Measurements from ENCODE around the gene SULT2B1. TPM values are rescaled to one million over a fixed set of nuclear protein-coding genes. Genes with fewer than 3 reads are reported as not detected.

The SULT2B1 gene
- total and polyA plus RNA-seq, 8 donors = 2.1 to 6.3 (median 2.9) TPM

- ATAC-seq (no peak), DNase-seq (no peak)
- no peak overlapping the region for H3K27ac ChIP-seq
- H3K36me3 ChIP-seq = no peaks in the 10 kb centered on the region
- no peaks in the 10 kb centered on the region for H3K4me1 ChIP-seq
- no peak overlapping the region for H3K4me3 ChIP-seq
- no peak for TF ChIP-seq CTCF (IDR thresholded peaks at IDR 0.05)
- intact Hi-C loops (cut with DNase I) = no loop called here
- H3K27me3 ChIP-seq = peaks cover 0 to 5% of the 10 kb centered on the region in 2 donors
- H3K9me3 ChIP-seq = no peaks in the 10 kb centered on the region
Measured at GRCh38 chr19:48603001-48603400, 51.0 kb downstream of the SULT2B1 start.

- H3K27ac ChIP-seq = no peak overlapping the region
- no peaks in the 10 kb centered on the region for H3K36me3 ChIP-seq
- peaks cover 0 to 5% of the 10 kb centered on the region in 2 donors for H3K27me3 ChIP-seq
- no peaks in the 10 kb centered on the region for H3K9me3 ChIP-seq
- no peaks in the 10 kb centered on the region for H3K4me1 ChIP-seq
- H3K4me3 ChIP-seq = no peak overlapping the region
- ATAC-seq (no peak), DNase-seq (no peak)
- intact Hi-C loops (cut with DNase I) = no loop called here
- TF ChIP-seq CTCF (IDR thresholded peaks at IDR 0.05) = no peak
Measured at GRCh38 chr19:48603449-48603848, 51.5 kb downstream of the SULT2B1 start.

GRCh38 chr19:48603850-48604249 lies 51.9 kb downstream of the SULT2B1 start:
- Histone ChIP-seq H3K9me3 (no peaks in the 10 kb centered on the region), H3K27ac (no peak overlapping the region), H3K4me1 (no peaks in the 10 kb centered on the region), H3K27me3 (peaks cover 0 to 5% of the 10 kb centered on the region in 2 donors), H3K36me3 (no peaks in the 10 kb centered on the region), H3K4me3 (no peak overlapping the region)
- DNase-seq (no peak), ATAC-seq (no peak)
- intact Hi-C loops (cut with DNase I) = no loop called here
- TF ChIP-seq CTCF (IDR thresholded peaks at IDR 0.05) = no peak

GRCh38 chr19:48606463-48607358 lies 54.7 kb downstream of the SULT2B1 start, which contains the start of gene SPACA4:
Gene SPACA4, plus strand, starts transcription at chr19:48606742. Its CDS starts 237 bp downstream, at chr19:48606979.
- Histone ChIP-seq H3K4me1 (no peaks in the 10 kb centered on the region), H3K27ac (no peak within 1 kb of the TSS), H3K27me3 (no peaks in the 10 kb centered on the region), H3K4me3 (no peak within 1 kb of the TSS), H3K36me3 (no peaks in the 10 kb centered on the region), H3K9me3 (no peaks in the 10 kb centered on the region)
- no peak for DNase-seq
- no peak for TF ChIP-seq CTCF (IDR thresholded peaks at IDR 0.05)
- no peak for ATAC-seq
- intact Hi-C loops (cut with DNase I) = no loop called here

GRCh38 chr19:48607359-48607755 lies 55.4 kb downstream of the SULT2B1 start:
- no peak overlapping the region for H3K27ac ChIP-seq
- no peaks in the 10 kb centered on the region for H3K9me3 ChIP-seq
- no peak for TF ChIP-seq CTCF (IDR thresholded peaks at IDR 0.05)
- DNase-seq = no peak
- H3K27me3 ChIP-seq = no peaks in the 10 kb centered on the region
- no peak overlapping the region for H3K4me3 ChIP-seq
- intact Hi-C loops (cut with DNase I) = no loop called here
- no peak for ATAC-seq
- no peaks in the 10 kb centered on the region for H3K4me1 ChIP-seq
- H3K36me3 ChIP-seq = no peaks in the 10 kb centered on the region

Measured in left lung (tissue), 10 donors.